ENCODE results near the gene MAGI2. TPM values are rescaled to one million over a fixed set of nuclear protein-coding genes. Genes with fewer than 3 reads are reported as not detected.
A peak's percentile ranks its signal among the peaks of the same experiment; 100 is the strongest.

Gene MAGI2
- total RNA-seq, 1 donor from 2014 or later, result 2.5 TPM

GRCh38 chr7:78333530-78334425 lies 1119.7 kb downstream of the MAGI2 start:
- no peak overlapping the region for H3K4me3 ChIP-seq (ENCODE audit: low read depth, low read length)
- no peaks in the 10 kb centered on the region for H3K36me3 ChIP-seq (ENCODE audit: control insufficient read depth, insufficient read depth, low read length)
- H3K27me3 ChIP-seq (ENCODE audit: control insufficient read depth, insufficient read depth, low read length), result no peaks in the 10 kb centered on the region
- no peak for DNase-seq (ENCODE audit: low read depth)
- no peak for TF ChIP-seq CTCF (IDR thresholded peaks at IDR 0.05; ENCODE audit: insufficient read depth, low read length, poor library complexity, severe bottlenecking)

- DNase-seq (ENCODE audit: low read depth), result no peak
- Histone ChIP-seq H3K27me3 (ENCODE audit: control insufficient read depth, insufficient read depth, low read length) (no peaks in the 10 kb centered on the region), H3K36me3 (ENCODE audit: control insufficient read depth, insufficient read depth, low read length) (no peaks in the 10 kb centered on the region), H3K4me3 (ENCODE audit: low read depth, low read length) (no peak overlapping the region)
- no peak for TF ChIP-seq CTCF (IDR thresholded peaks at IDR 0.05; ENCODE audit: insufficient read depth, low read length, poor library complexity, severe bottlenecking)
Observed at GRCh38 chr7:78329001-78329655, 1124.3 kb downstream of the MAGI2 start.

DNA sequence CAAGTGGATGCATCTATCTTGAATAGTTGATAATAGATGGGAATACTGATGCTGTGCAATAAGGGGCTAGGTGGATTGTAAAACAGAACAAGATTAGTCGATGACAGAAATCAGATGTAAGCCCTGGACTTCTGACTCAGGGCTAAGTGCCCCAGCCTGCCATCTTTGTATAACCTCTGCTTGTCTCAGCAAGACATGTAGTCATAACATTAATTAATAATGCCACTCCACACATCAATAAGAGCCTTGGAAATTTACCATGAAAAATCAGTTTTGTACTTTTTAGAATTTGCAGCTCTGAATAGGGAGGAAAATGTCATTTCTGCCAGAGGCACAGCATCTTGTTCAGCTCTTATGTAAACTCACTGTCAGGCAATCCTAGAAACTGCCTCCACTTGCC lies 1125.7 kb downstream of the MAGI2 start:
- Histone ChIP-seq H3K36me3 (ENCODE audit: control insufficient read depth, insufficient read depth, low read length) (no peaks in the 10 kb centered on the region), H3K4me3 (ENCODE audit: low read depth, low read length) (no peak overlapping the region), H3K27me3 (ENCODE audit: control insufficient read depth, insufficient read depth, low read length) (no peaks in the 10 kb centered on the region)
- DNase-seq (ENCODE audit: low read depth), result no peak
- no peak for TF ChIP-seq CTCF (IDR thresholded peaks at IDR 0.05; ENCODE audit: insufficient read depth, low read length, poor library complexity, severe bottlenecking)

- Histone ChIP-seq H3K36me3 (ENCODE audit: control insufficient read depth, insufficient read depth, low read length) (no peaks in the 10 kb centered on the region), H3K4me3 (ENCODE audit: low read depth, low read length) (no peak overlapping the region), H3K27me3 (ENCODE audit: control insufficient read depth, insufficient read depth, low read length) (no peaks in the 10 kb centered on the region)
- no peak for TF ChIP-seq CTCF (IDR thresholded peaks at IDR 0.05; ENCODE audit: insufficient read depth, low read length, poor library complexity, severe bottlenecking)
- DNase-seq (ENCODE audit: low read depth), result peak; percentile 34
Observed at GRCh38 chr7:78326876-78327275, 1126.6 kb downstream of the MAGI2 start.

DNA sequence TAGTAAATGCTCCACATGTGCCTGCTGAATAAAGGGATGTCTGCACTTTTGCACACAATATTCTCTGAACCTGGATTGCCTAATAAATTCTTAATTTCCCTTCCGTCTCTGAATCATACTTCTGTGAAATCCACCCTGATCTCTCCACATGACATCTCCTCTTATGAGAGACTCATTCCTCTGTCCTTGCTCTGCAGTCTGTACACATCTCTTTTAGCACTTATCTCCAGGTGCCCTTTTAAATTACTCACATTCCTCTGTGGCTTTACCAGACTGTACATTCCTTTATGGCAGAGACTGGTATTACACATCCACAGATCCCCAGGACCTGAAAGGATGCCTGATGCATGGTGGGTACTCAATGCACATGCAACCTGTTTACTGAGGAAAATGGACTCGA lies 1127.3 kb downstream of the MAGI2 start:
- TF ChIP-seq CTCF (IDR thresholded peaks at IDR 0.05; ENCODE audit: insufficient read depth, low read length, poor library complexity, severe bottlenecking), result no peak
- Histone ChIP-seq H3K36me3 (ENCODE audit: control insufficient read depth, insufficient read depth, low read length) (no peaks in the 10 kb centered on the region), H3K4me3 (ENCODE audit: low read depth, low read length) (no peak overlapping the region), H3K27me3 (ENCODE audit: control insufficient read depth, insufficient read depth, low read length) (no peaks in the 10 kb centered on the region)
- DNase-seq (ENCODE audit: low read depth), result peak; percentile 49

Data from kidney epithelial cell (primary cell).